ENCODE data around the gene F10.

- no peak for TF ChIP-seq CTCF (conservative IDR thresholded peaks at IDR 0.05)
- no peak for TF ChIP-seq ZFX (IDR thresholded peaks at IDR 0.05)
Observed at GRCh38 chr13:113080901-113081521, 41.6 kb upstream of the F10 start.

Measured in C4-2B (cell line).